Panc1 (cell line): ENCODE results near the gene CRTC1. TPM values are rescaled to one million over a fixed set of nuclear protein-coding genes. Genes with fewer than 3 reads are reported as not detected.
A peak's percentile ranks its signal among the peaks of the same experiment; 100 is the strongest.

Experiments
- ATAC-seq: fragments of 200-7000 bp; cut with Tn5 transposase; 2 replicates; pipeline ENCODE4 v1.9.1; 2020; ENCODE audit warnings: mild to moderate bottlenecking, moderate library complexity
- BruUV-seq: library from RNA; stranded (reverse); fragments of 400-500 nt; replicated peaks from 2 replicates; lab custom pipeline; 2021; lab: Mats Ljungman, UMichigan
- CTCF ChIA-PET: fragments of 300-600 bp; sonication (Branson Sonifier 250); formaldehyde crosslinking; loops from one replicate; lab custom pipeline; 2022; ENCODE audit warnings: antibody characterized with exemption; lab: Charles Lee
- POLR2A ChIA-PET: fragments of 300-600 bp; sonication (Branson Sonifier 250); formaldehyde crosslinking; loops from one replicate; lab custom pipeline; 2022; ENCODE audit warnings: antibody characterized with exemption; lab: Charles Lee
- DNase-seq: peaks from one replicate; pipeline ENCODE4 v3.0.0-alpha.2; 2010; ENCODE audit warnings: low read depth, low spot score
- H3K27ac ChIP-seq: 2 replicates; pipeline ENCODE4 v1.5.1; 2011; ENCODE audit warnings: mild to moderate bottlenecking, low read length, inconsistent platforms
- H3K27me3 ChIP-seq: fragments of 200-500 bp; sonication (Bioruptor generic); 2 replicates; pipeline ENCODE4 v1.6.0; 2014; ENCODE audit warnings: low read length, inconsistent platforms; ENCODE audit not compliant: control insufficient read depth, insufficient read depth
- H3K36me3 ChIP-seq: fragments of 200-500 bp; sonication (Bioruptor generic); 2 replicates; pipeline ENCODE4 v1.5.1; 2014; ENCODE audit warnings: inconsistent platforms, mild to moderate bottlenecking, low read length, moderate library complexity; ENCODE audit not compliant: control insufficient read depth, insufficient read depth
- H3K4me1 ChIP-seq: 2 replicates; pipeline ENCODE4 v1.5.1; 2011; ENCODE audit warnings: inconsistent platforms, mild to moderate bottlenecking, low read length, moderate library complexity; ENCODE audit not compliant: control insufficient read depth, insufficient read depth
- H3K4me3 ChIP-seq, 2 experiments: 2 replicates each; pipeline ENCODE4 v1.5.1; 2011 to 2012; ENCODE audit warnings: low read depth in 2 of 2, low read length in 2 of 2, mild to moderate bottlenecking in 2 of 2, inconsistent platforms in 1 of 2, moderate library complexity in 1 of 2
- H3K9me3 ChIP-seq: fragments of 200-500 bp; sonication (Bioruptor generic); 2 replicates; pipeline ENCODE4 v1.5.1; 2014; ENCODE audit warnings: low read depth, mild to moderate bottlenecking, inconsistent platforms, low read length, moderate library complexity; ENCODE audit not compliant: control insufficient read depth, insufficient read depth
- CTCF ChIP-seq: fragments of 450-650 bp; IDR thresholded peaks from 2 replicates; pipeline ENCODE4 v1.5.1; 2017; ENCODE audit warnings: mild to moderate bottlenecking
- POLR2AphosphoS5 ChIP-seq: IDR thresholded peaks from 2 replicates; pipeline ENCODE4 v1.6.1; 2012; ENCODE audit warnings: mild to moderate bottlenecking, low read depth, low read length, moderate library complexity
- REST ChIP-seq, 2 experiments: IDR thresholded peaks; 2 replicates each; pipeline ENCODE4 v1.6.1; 2011 to 2012; ENCODE audit warnings: low read depth in 2 of 2, control low read depth in 1 of 2, low read length in 1 of 2, mild to moderate bottlenecking in 1 of 2, moderate library complexity in 1 of 2; ENCODE audit not compliant: insufficient read depth in 1 of 2
- SIN3A ChIP-seq: IDR thresholded peaks from 2 replicates; pipeline ENCODE4 v1.6.1; 2012; ENCODE audit warnings: low read depth, mild to moderate bottlenecking, low read length, moderate library complexity, borderline replicate concordance; ENCODE audit not compliant: insufficient read depth
- TCF7L2 ChIP-seq: IDR thresholded peaks from 2 replicates; pipeline ENCODE4 v1.6.1; 2011; ENCODE audit warnings: mild to moderate bottlenecking, low read depth, low read length, inconsistent platforms
- in situ Hi-C: cut with HindIII; loops from 2 replicates; pipeline ENCODE4 v1.10.0; 2016; ENCODE audit warnings: low sequenced_read_pairs, low pct_unique_long_range_greater_than_20kb
- intact Hi-C: fragments of 100-400 bp; cut with micrococcal nuclease; formaldehyde crosslinking; loops from one replicate; pipeline ENCODE4 v1.10.0; 2022; ENCODE audit not compliant: unreplicated experiment
- total RNA-seq: library from RNA; stranded (reverse); gene quantifications from one replicate; pipeline ENCODE4 v1.2.1, GENCODE V29; 2021; ENCODE audit not compliant: unreplicated experiment

CRTC1 gene
- total RNA-seq, 1 experiment from 2014 or later = 18.2 TPM

- intact Hi-C loops = no loop called here
- in situ Hi-C loops = no loop called here
- ChIA-PET CTCF (no interaction called here), POLR2A (interaction anchor here (0.6 kb wide), 1 partner anchor 289 kb away, joined by 3 read pairs; the partner anchor contains the start of gene SUGP2)
- H3K27me3 ChIP-seq = no peaks in the 10 kb centered on the region
- H3K4me1 ChIP-seq = no peaks in the 10 kb centered on the region
- ATAC-seq (0 out of 2 replicates have a peak, but pooled peaks have one; percentile 47), DNase-seq (no peak)
- H3K4me3 ChIP-seq = no peak overlapping the region
- no peak overlapping the region for H3K27ac ChIP-seq
- no peaks in the 10 kb centered on the region for H3K36me3 ChIP-seq
- H3K9me3 ChIP-seq = no peaks in the 10 kb centered on the region
- no TSS peak for BruUV-seq
- TF ChIP-seq TCF7L2 = no peak
- TF ChIP-seq REST (IDR thresholded peaks at IDR 0.05; ENCODE audit: insufficient read depth in 1 of 2, low read depth in 2 of 2, low read length in 1 of 2) = no peak
Measured at GRCh38 chr19:18743784-18744418, 60.4 kb downstream of the CRTC1 start.

- BruUV-seq = no TSS peak
- intact Hi-C loops (no loop called here), in situ Hi-C loops (no loop called here)
- TF ChIP-seq TCF7L2 = no peak
- TF ChIP-seq REST (IDR thresholded peaks at IDR 0.05; ENCODE audit: insufficient read depth in 1 of 2, low read depth in 2 of 2, low read length in 1 of 2) = no peak
- no peak for TF ChIP-seq SIN3A
- no peak for TF ChIP-seq CTCF
- TF ChIP-seq POLR2AphosphoS5 = no peak
- H3K27ac ChIP-seq = no peak overlapping the region
- no peak for DNase-seq
- POLR2A ChIA-PET = no interaction called here
- no peaks in the 10 kb centered on the region for H3K9me3 ChIP-seq
- H3K4me3 ChIP-seq = no peak overlapping the region
- CTCF ChIA-PET = no interaction called here
- H3K4me1 ChIP-seq = no peaks in the 10 kb centered on the region
- H3K27me3 ChIP-seq = no peaks in the 10 kb centered on the region
- no peaks in the 10 kb centered on the region for H3K36me3 ChIP-seq
- peak; percentile 27; the same call in 1 of the 2 replicates for ATAC-seq
Measured at GRCh38 chr19:18745012-18745735, 61.7 kb downstream of the CRTC1 start.
